DOHH2 (cell line): Measurements from ENCODE around the gene KREMEN2.

Experiments
- EZH2phosphoT487 ChIP-seq: fragments of 200-600 bp; sonication (generic); IDR thresholded peaks from 2 replicates; pipeline ENCODE4 v1.6.1; 2017; ENCODE audit warnings: borderline replicate concordance, mild to moderate bottlenecking, antibody characterized with exemption, low read length, moderate library complexity, mixed read lengths
- TF ChIP-seq, protein P1 (sequence below): fragments of 200-600 bp; sonication (generic); IDR thresholded peaks from one replicate; pipeline ENCODE4 v1.5.1; 2014; ENCODE audit warnings: antibody characterized with exemption, mild to moderate bottlenecking, low read depth, low read length; ENCODE audit not compliant: poor library complexity, severe bottlenecking

GRCh38 chr16:2928796-2929195, 35.3 kb upstream of the KREMEN2 start:
- TF ChIP-seq EZH2phosphoT487, result no peak
- TF ChIP-seq, protein P1, sequence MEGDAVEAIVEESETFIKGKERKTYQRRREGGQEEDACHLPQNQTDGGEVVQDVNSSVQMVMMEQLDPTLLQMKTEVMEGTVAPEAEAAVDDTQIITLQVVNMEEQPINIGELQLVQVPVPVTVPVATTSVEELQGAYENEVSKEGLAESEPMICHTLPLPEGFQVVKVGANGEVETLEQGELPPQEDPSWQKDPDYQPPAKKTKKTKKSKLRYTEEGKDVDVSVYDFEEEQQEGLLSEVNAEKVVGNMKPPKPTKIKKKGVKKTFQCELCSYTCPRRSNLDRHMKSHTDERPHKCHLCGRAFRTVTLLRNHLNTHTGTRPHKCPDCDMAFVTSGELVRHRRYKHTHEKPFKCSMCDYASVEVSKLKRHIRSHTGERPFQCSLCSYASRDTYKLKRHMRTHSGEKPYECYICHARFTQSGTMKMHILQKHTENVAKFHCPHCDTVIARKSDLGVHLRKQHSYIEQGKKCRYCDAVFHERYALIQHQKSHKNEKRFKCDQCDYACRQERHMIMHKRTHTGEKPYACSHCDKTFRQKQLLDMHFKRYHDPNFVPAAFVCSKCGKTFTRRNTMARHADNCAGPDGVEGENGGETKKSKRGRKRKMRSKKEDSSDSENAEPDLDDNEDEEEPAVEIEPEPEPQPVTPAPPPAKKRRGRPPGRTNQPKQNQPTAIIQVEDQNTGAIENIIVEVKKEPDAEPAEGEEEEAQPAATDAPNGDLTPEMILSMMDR, result no peak
